B cell (primary cell): ENCODE results near the gene BACE1-AS.

ENCODE experiments used
- EZH2 ChIP-seq: IDR thresholded peaks from 2 replicates; pipeline ENCODE4 v1.6.1; 2012; ENCODE audit warnings: borderline replicate concordance, low read depth, mild to moderate bottlenecking, moderate library complexity, low read length; ENCODE audit not compliant: insufficient read depth, poor library complexity, severe bottlenecking
- TF ChIP-seq, protein P1 (sequence below): fragments of 200-600 bp; IDR thresholded peaks from one replicate; pipeline ENCODE4 v1.8.0; 2022; ENCODE audit warnings: antibody characterized with exemption, mild to moderate bottlenecking

DNA sequence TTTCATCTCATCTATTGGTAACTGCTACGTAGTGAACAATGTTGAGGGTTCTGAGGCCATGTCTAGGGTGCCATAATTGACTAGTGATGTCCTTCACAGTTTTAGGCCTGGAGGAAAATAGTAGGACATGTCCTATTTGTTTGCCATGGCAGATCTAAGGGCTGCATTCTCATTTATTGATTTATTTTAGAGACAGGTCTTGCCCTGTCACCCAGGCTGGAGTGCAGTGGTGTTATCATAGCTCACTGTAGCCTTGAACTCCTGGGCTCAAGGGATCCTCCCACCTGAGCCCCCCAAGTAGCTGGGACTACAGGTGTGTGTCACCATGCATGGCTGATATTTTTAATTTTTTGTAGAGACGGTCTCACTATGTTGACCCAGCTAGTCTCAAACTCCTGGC, 41.7 kb downstream of the BACE1-AS start:
- TF ChIP-seq, protein P1, sequence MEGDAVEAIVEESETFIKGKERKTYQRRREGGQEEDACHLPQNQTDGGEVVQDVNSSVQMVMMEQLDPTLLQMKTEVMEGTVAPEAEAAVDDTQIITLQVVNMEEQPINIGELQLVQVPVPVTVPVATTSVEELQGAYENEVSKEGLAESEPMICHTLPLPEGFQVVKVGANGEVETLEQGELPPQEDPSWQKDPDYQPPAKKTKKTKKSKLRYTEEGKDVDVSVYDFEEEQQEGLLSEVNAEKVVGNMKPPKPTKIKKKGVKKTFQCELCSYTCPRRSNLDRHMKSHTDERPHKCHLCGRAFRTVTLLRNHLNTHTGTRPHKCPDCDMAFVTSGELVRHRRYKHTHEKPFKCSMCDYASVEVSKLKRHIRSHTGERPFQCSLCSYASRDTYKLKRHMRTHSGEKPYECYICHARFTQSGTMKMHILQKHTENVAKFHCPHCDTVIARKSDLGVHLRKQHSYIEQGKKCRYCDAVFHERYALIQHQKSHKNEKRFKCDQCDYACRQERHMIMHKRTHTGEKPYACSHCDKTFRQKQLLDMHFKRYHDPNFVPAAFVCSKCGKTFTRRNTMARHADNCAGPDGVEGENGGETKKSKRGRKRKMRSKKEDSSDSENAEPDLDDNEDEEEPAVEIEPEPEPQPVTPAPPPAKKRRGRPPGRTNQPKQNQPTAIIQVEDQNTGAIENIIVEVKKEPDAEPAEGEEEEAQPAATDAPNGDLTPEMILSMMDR: no peak
- TF ChIP-seq EZH2: no peak
